ENCODE results near the gene CD2BP2. TPM values are rescaled to one million over a fixed set of nuclear protein-coding genes. Genes with fewer than 3 reads are reported as not detected.

The CD2BP2 gene
- total and polyA plus RNA-seq, 9 of the 15 experiments (the other 6 are each of a cell fraction or from before 2014, with no cell fraction given), result 3.9 to 51.1 (median 32.8) TPM

- TF ChIP-seq ZFP1 (CRISPR knock-in tag; IDR thresholded peaks at IDR 0.05) (no peak), C11orf30 (IDR thresholded peaks at IDR 0.05; ENCODE audit: low read depth) (peak; percentile 71; the same call in 1 of the 2 replicates), FOXM1 (IDR thresholded peaks at IDR 0.05; ENCODE audit: low read depth) (no peak), FOXM1 (CRISPR knock-in tag; IDR thresholded peaks at IDR 0.05; ENCODE audit: low read depth) (no peak), ZC3H11A (IDR thresholded peaks at IDR 0.05; ENCODE audit: low read depth, low read length) (no peak), ZZZ3 (IDR thresholded peaks at IDR 0.05) (no peak), TCF7L2 (IDR thresholded peaks at IDR 0.05; ENCODE audit: low read depth, low read length) (no peak), SMC3 (conservative IDR thresholded peaks at IDR 0.05; ENCODE audit: insufficient read depth, low read depth, low read length) (no peak), ZNF764 (CRISPR knock-in tag; IDR thresholded peaks at IDR 0.05; ENCODE audit: low read depth) (no peak), GATA2 (CRISPR knock-in tag; IDR thresholded peaks at IDR 0.05) (peak; percentile 62; the same call in 1 of the 2 replicates), PHB2 (IDR thresholded peaks at IDR 0.05; ENCODE audit: low read depth) (no peak), POLR2A (conservative IDR thresholded peaks at IDR 0.05) (peak; percentile 81), IFI16 (CRISPR knock-in tag; IDR thresholded peaks at IDR 0.05) (no peak), ZNF583 (CRISPR knock-in tag; IDR thresholded peaks at IDR 0.05) (0 out of 2 replicates have a peak, but pooled peaks have one; percentile 28)
- TF ChIP-seq, protein P1, sequence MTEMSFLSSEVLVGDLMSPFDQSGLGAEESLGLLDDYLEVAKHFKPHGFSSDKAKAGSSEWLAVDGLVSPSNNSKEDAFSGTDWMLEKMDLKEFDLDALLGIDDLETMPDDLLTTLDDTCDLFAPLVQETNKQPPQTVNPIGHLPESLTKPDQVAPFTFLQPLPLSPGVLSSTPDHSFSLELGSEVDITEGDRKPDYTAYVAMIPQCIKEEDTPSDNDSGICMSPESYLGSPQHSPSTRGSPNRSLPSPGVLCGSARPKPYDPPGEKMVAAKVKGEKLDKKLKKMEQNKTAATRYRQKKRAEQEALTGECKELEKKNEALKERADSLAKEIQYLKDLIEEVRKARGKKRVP (CRISPR knock-in tag; IDR thresholded peaks at IDR 0.05), result peak; percentile 64; the same call in 1 of the 2 replicates
- TF ChIP-seq, protein P2, sequence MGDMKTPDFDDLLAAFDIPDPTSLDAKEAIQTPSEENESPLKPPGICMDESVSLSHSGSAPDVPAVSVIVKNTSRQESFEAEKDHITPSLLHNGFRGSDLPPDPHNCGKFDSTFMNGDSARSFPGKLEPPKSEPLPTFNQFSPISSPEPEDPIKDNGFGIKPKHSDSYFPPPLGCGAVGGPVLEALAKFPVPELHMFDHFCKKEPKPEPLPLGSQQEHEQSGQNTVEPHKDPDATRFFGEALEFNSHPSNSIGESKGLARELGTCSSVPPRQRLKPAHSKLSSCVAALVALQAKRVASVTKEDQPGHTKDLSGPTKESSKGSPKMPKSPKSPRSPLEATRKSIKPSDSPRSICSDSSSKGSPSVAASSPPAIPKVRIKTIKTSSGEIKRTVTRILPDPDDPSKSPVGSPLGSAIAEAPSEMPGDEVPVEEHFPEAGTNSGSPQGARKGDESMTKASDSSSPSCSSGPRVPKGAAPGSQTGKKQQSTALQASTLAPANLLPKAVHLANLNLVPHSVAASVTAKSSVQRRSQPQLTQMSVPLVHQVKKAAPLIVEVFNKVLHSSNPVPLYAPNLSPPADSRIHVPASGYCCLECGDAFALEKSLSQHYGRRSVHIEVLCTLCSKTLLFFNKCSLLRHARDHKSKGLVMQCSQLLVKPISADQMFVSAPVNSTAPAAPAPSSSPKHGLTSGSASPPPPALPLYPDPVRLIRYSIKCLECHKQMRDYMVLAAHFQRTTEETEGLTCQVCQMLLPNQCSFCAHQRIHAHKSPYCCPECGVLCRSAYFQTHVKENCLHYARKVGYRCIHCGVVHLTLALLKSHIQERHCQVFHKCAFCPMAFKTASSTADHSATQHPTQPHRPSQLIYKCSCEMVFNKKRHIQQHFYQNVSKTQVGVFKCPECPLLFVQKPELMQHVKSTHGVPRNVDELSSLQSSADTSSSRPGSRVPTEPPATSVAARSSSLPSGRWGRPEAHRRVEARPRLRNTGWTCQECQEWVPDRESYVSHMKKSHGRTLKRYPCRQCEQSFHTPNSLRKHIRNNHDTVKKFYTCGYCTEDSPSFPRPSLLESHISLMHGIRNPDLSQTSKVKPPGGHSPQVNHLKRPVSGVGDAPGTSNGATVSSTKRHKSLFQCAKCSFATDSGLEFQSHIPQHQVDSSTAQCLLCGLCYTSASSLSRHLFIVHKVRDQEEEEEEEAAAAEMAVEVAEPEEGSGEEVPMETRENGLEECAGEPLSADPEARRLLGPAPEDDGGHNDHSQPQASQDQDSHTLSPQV (IDR thresholded peaks at IDR 0.05), result peak; percentile 89
- TF ChIP-seq, protein P3, sequence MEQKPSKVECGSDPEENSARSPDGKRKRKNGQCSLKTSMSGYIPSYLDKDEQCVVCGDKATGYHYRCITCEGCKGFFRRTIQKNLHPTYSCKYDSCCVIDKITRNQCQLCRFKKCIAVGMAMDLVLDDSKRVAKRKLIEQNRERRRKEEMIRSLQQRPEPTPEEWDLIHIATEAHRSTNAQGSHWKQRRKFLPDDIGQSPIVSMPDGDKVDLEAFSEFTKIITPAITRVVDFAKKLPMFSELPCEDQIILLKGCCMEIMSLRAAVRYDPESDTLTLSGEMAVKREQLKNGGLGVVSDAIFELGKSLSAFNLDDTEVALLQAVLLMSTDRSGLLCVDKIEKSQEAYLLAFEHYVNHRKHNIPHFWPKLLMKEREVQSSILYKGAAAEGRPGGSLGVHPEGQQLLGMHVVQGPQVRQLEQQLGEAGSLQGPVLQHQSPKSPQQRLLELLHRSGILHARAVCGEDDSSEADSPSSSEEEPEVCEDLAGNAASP (IDR thresholded peaks at IDR 0.05), result no peak
Measured at GRCh38 chr16:30377812-30378235, 22.7 kb upstream of the CD2BP2 start (continued).
